H1 (cell line): Measurements from ENCODE around the gene AKT1. TPM values are rescaled to one million over a fixed set of nuclear protein-coding genes. Genes with fewer than 3 reads are reported as not detected.

ENCODE experiments used
- CTCF ChIA-PET: fragments of 300-600 bp; sonication (Branson Sonifier 250); formaldehyde crosslinking; loops from one replicate; lab custom pipeline; 2021; ENCODE audit not compliant: partially characterized antibody; lab: Charles Lee
- POLR2A ChIA-PET: fragments of 300-600 bp; sonication (Branson Sonifier 250); formaldehyde crosslinking; loops from one replicate; lab custom pipeline; 2021; ENCODE audit warnings: inconsistent platforms; ENCODE audit not compliant: partially characterized antibody; lab: Charles Lee
- DNase-seq, 2 experiments: peaks; one replicate each; pipeline versions ENCODE4 v3.0.0 to v3.0.0-alpha.2; 2010 to 2022; ENCODE audit warnings: low spot score in 2 of 2, low read depth in 1 of 2, mixed read lengths in 1 of 2
- FAIRE-seq: peaks from 2 replicates; lab custom pipeline; 2011; peaks lifted over from hg19 to GRCh38; lab: Jason Lieb, UNC
- H2AFZ ChIP-seq: 2 replicates; pipeline ENCODE4 v1.8.1; 2012; ENCODE audit warnings: low read length, inconsistent platforms
- H2AK5ac ChIP-seq: 2 replicates; pipeline ENCODE4 v1.6.1; 2013; ENCODE audit warnings: low read depth, low read length
- H2BK120ac ChIP-seq: replicated peaks from 2 replicates; pipeline ENCODE3; 2013; ENCODE audit warnings: low read depth, low read length, inconsistent platforms
- H2BK12ac ChIP-seq: 2 replicates; pipeline ENCODE4 v1.6.1; 2013; ENCODE audit warnings: low read depth, low read length
- H2BK15ac ChIP-seq: 2 replicates; pipeline ENCODE4 v1.6.1; 2013; ENCODE audit warnings: low read length
- H2BK20ac ChIP-seq: 2 replicates; pipeline ENCODE4 v1.6.1; 2013; ENCODE audit warnings: low read length
- H2BK5ac ChIP-seq: 2 replicates; pipeline ENCODE4 v1.6.1; 2013; ENCODE audit warnings: low read depth, low read length
- H3K14ac ChIP-seq: 2 replicates; pipeline ENCODE4 v1.6.1; 2013; ENCODE audit warnings: inconsistent platforms; ENCODE audit not compliant: insufficient read length
- H3K18ac ChIP-seq: 2 replicates; pipeline ENCODE4 v1.6.1; 2013; ENCODE audit warnings: low read length; ENCODE audit errors: extremely low read depth
- H3K23ac ChIP-seq: 2 replicates; pipeline ENCODE4 v1.6.1; 2013; ENCODE audit warnings: inconsistent platforms; ENCODE audit not compliant: insufficient read length
- H3K23me2 ChIP-seq: 2 replicates; pipeline ENCODE4 v1.6.1; 2013; ENCODE audit warnings: low read depth, low read length
- H3K27ac ChIP-seq: 2 replicates; pipeline ENCODE4 v1.6.1; 2011; ENCODE audit warnings: low read depth, low read length, inconsistent platforms
- H3K27me3 ChIP-seq, 4 experiments: replicated peaks in 1 of 4; 1 replicate in 1 of 4; 2 replicates in 3 of 4; pipeline versions ENCODE4 v1.6.1 to v1.8.1; 2011 to 2013; ENCODE audit warnings: low read length in 3 of 4, mild to moderate bottlenecking in 3 of 4, inconsistent platforms in 2 of 4, mixed read lengths in 2 of 4, moderate library complexity in 1 of 4; ENCODE audit not compliant: control insufficient read depth in 3 of 4, insufficient read depth in 3 of 4; ENCODE audit errors: extremely low read depth in 1 of 4
- H3K36me3 ChIP-seq, 4 experiments: 2 replicates each; pipeline versions ENCODE4 v1.6.1 to v1.8.1; 2011 to 2013; ENCODE audit warnings: mild to moderate bottlenecking in 4 of 4, low read length in 3 of 4, moderate library complexity in 2 of 4, control low read depth in 1 of 4, inconsistent platforms in 1 of 4; ENCODE audit not compliant: insufficient read depth in 4 of 4, control insufficient read depth in 2 of 4
- H3K4ac ChIP-seq: replicated peaks from 2 replicates; pipeline ENCODE3; 2013; ENCODE audit warnings: low read length, low read depth, mixed read lengths, inconsistent platforms; ENCODE audit not compliant: insufficient read length
- H3K4me1 ChIP-seq, 4 experiments: replicated peaks in 1 of 4; 1 replicate in 1 of 4; 2 replicates in 3 of 4; pipeline versions ENCODE4 v1.6.1 to v1.8.1; 2011 to 2013; ENCODE audit warnings: low read length in 3 of 4, inconsistent platforms in 2 of 4, mixed read lengths in 1 of 4; ENCODE audit not compliant: insufficient read depth in 4 of 4, control insufficient read depth in 3 of 4
- H3K4me2 ChIP-seq, 2 experiments: 2 replicates each; pipeline versions ENCODE4 v1.6.1 to v1.8.1; 2011 to 2013; ENCODE audit warnings: low read depth in 2 of 2, low read length in 2 of 2, control low read depth in 1 of 2, inconsistent platforms in 1 of 2, mild to moderate bottlenecking in 1 of 2; ENCODE audit not compliant: insufficient read depth in 1 of 2
- H3K4me3 ChIP-seq, 4 experiments: fragments of 200-600, 300-600 bp in 1 of 4; sonication (generic), shearing (Covaris generic), sonication (Bioruptor Twin) in 1 of 4; 2 replicates each; pipeline versions ENCODE4 v1.5.1 to v1.8.1; 2011 to 2016; ENCODE audit warnings: low read length in 4 of 4, low read depth in 3 of 4, control low read depth in 2 of 4, inconsistent platforms in 2 of 4, mild to moderate bottlenecking in 2 of 4, mixed read lengths in 1 of 4, moderate library complexity in 1 of 4; ENCODE audit not compliant: insufficient read depth in 2 of 4; ENCODE audit errors: extremely low read depth in 1 of 4
- H3K56ac ChIP-seq: replicated peaks from 2 replicates; pipeline ENCODE3; 2013; ENCODE audit warnings: low read depth, mild to moderate bottlenecking, mixed read lengths, low read length, inconsistent platforms; ENCODE audit not compliant: insufficient read length
- H3K79me1 ChIP-seq: 2 replicates; pipeline ENCODE4 v1.6.1; 2013; ENCODE audit warnings: low read depth, low read length, control low read depth
- H3K79me2 ChIP-seq, 2 experiments: 2 replicates each; pipeline versions ENCODE4 v1.6.1 to v1.8.1; 2012 to 2013; ENCODE audit warnings: low read length in 2 of 2, mild to moderate bottlenecking in 2 of 2, inconsistent platforms in 1 of 2; ENCODE audit not compliant: insufficient read depth in 2 of 2, control insufficient read depth in 1 of 2
- H3K9ac ChIP-seq, 4 experiments: replicated peaks in 1 of 4; 1 replicate in 1 of 4; 2 replicates in 3 of 4; pipeline versions ENCODE4 v1.6.1 to v1.8.1; 2011 to 2013; ENCODE audit warnings: low read depth in 3 of 4, low read length in 3 of 4, control low read depth in 2 of 4, mild to moderate bottlenecking in 2 of 4, moderate library complexity in 2 of 4, inconsistent platforms in 1 of 4; ENCODE audit errors: extremely low read depth in 1 of 4
- H3K9me3 ChIP-seq, 2 experiments: 2 replicates each; pipeline versions ENCODE4 v1.6.1 to v1.8.1; 2012 to 2013; ENCODE audit warnings: mild to moderate bottlenecking in 2 of 2, moderate library complexity in 2 of 2, control low read depth in 1 of 2, inconsistent platforms in 1 of 2, low read depth in 1 of 2, low read length in 1 of 2, mixed read lengths in 1 of 2; ENCODE audit not compliant: insufficient read depth in 2 of 2
- H4K20me1 ChIP-seq, 2 experiments: replicated peaks in 1 of 2; 2 replicates each; pipeline versions ENCODE3 to v1.8.1; 2011 to 2013; ENCODE audit warnings: inconsistent platforms in 2 of 2, low read length in 2 of 2, mild to moderate bottlenecking in 1 of 2; ENCODE audit not compliant: insufficient read depth in 2 of 2, control insufficient read depth in 1 of 2
- H4K5ac ChIP-seq: 2 replicates; pipeline ENCODE4 v1.6.1; 2013; ENCODE audit warnings: low read length, low read depth, mixed read lengths, inconsistent platforms; ENCODE audit not compliant: insufficient read length
- H4K8ac ChIP-seq: 2 replicates; pipeline ENCODE4 v1.8.0; 2013; ENCODE audit warnings: mild to moderate bottlenecking, moderate library complexity, low read length, inconsistent platforms; ENCODE audit not compliant: insufficient read depth; ENCODE audit errors: extremely low read depth
- H4K91ac ChIP-seq: replicated peaks from 2 replicates; pipeline ENCODE3; 2013; ENCODE audit warnings: low read length, mixed read lengths, inconsistent platforms; ENCODE audit not compliant: insufficient read length
- CHD2 ChIP-seq: IDR thresholded peaks from 2 replicates; pipeline ENCODE4 v1.6.1; 2012; ENCODE audit warnings: low read length, improper control_type of control experiment
- CREB1 ChIP-seq: IDR thresholded peaks from 2 replicates; pipeline ENCODE4 v1.6.1; 2012; ENCODE audit warnings: inconsistent platforms
- EP300 ChIP-seq, 2 experiments: IDR thresholded peaks; 1 replicate in 1 of 2; 2 replicates in 1 of 2; pipeline ENCODE4 v1.6.1; 2011 to 2012; ENCODE audit warnings: low read depth in 2 of 2, low read length in 2 of 2, mild to moderate bottlenecking in 2 of 2, borderline replicate concordance in 1 of 2, inconsistent platforms in 1 of 2, moderate library complexity in 1 of 2
- GABPA ChIP-seq: IDR thresholded peaks from 2 replicates; pipeline ENCODE4 v1.6.1; 2011; ENCODE audit warnings: mild to moderate bottlenecking, low read length, moderate library complexity, borderline replicate concordance; ENCODE audit not compliant: insufficient read depth
- NANOG ChIP-seq: IDR thresholded peaks from 2 replicates; pipeline ENCODE4 v1.6.1; 2011; ENCODE audit warnings: low read length, low read depth, mild to moderate bottlenecking, inconsistent platforms; ENCODE audit not compliant: insufficient read depth, poor library complexity, severe bottlenecking
- POLR2A ChIP-seq, 2 experiments: IDR thresholded peaks; 1 replicate in 1 of 2; 2 replicates in 1 of 2; pipeline ENCODE4 v1.6.1; 2011; ENCODE audit warnings: low read depth in 2 of 2, low read length in 2 of 2, mild to moderate bottlenecking in 2 of 2; ENCODE audit errors: control extremely low read depth in 1 of 2
- RFX5 ChIP-seq: IDR thresholded peaks from 2 replicates; pipeline ENCODE4 v1.6.1; 2011; ENCODE audit warnings: low read depth, low read length, improper control_type of control experiment, borderline replicate concordance
- RNF2 ChIP-seq: fragments of 200-900, 300-1000 bp; sonication (generic); IDR thresholded peaks from 2 replicates; pipeline ENCODE4 v1.7.1; 2016; ENCODE audit warnings: borderline replicate concordance, low read depth, mild to moderate bottlenecking, antibody characterized with exemption, low read length; ENCODE audit not compliant: poor library complexity, severe bottlenecking; ENCODE audit errors: missing control alignments
- SP1 ChIP-seq: IDR thresholded peaks from 2 replicates; pipeline ENCODE4 v1.6.1; 2011; ENCODE audit warnings: low read depth, low read length
- SUZ12 ChIP-seq: fragments of 200-600 bp; sonication (generic); IDR thresholded peaks from 2 replicates; pipeline ENCODE4 v1.6.1; 2012; ENCODE audit warnings: mild to moderate bottlenecking, inconsistent platforms, low read length, moderate library complexity, mixed read lengths
- TEAD4 ChIP-seq: IDR thresholded peaks from 2 replicates; pipeline ENCODE4 v1.6.1; 2012; ENCODE audit warnings: low read depth, low read length, inconsistent platforms, mixed read lengths
- YY1 ChIP-seq: IDR thresholded peaks from 2 replicates; pipeline ENCODE4 v1.6.1; 2011; ENCODE audit warnings: low read depth, mild to moderate bottlenecking, low read length
- WGBS, 2 experiments: shearing (Covaris generic) in 1 of 2; methylation state at CpG; one replicate each; pipeline versions ENCODE4 v1.1.6 to v1.1.7; 2013 to 2015; ENCODE audit warnings: low lambda C conversion rate in 2 of 2, mixed read lengths in 2 of 2, inconsistent platforms in 1 of 2, low coverage in 1 of 2, missing lambda C conversion rate in 1 of 2; ENCODE audit not compliant: insufficient replicate concordance in 2 of 2, insufficient coverage in 1 of 2, insufficient read length in 1 of 2; ENCODE audit errors: extremely low coverage in 1 of 2, missing lambda C conversion rate in 1 of 2; 5-methylcytosine and 5-hydroxymethylcytosine counted together
- polyA plus RNA-seq, 7 experiments: library from polyadenylated mRNA; depleted of rRNA in 3 of 7; stranded (reverse) in 5 of 7; unstranded in 2 of 7; fragments of >200 nt in 5 of 7; fragments of 200-250 nt in 2 of 7; gene quantifications; 1 replicate in 5 of 7; 2 replicates in 1 of 7; 4 replicates in 1 of 7; pipeline versions ENCODE4 v1.2.1 to v1.2.3, GENCODE V29; 2011 to 2013; ENCODE audit warnings: missing spikeins in 2 of 7, mixed read lengths in 2 of 7
- total RNA-seq: library from RNA; stranded (reverse); fragmentation: NEBNext Ultra II Directional; extraction: Animal tissue kit (Norgen Biotek cat#: 25700); gene quantifications from 2 replicates; pipeline ENCODE4 v1.2.1, GENCODE V29; 2021

Gene AKT1
- total and polyA plus RNA-seq, 2 of the 8 experiments (the other 6 are each of a cell fraction or from before 2014, with no cell fraction given): 68.1 to 71.5 TPM

DNA sequence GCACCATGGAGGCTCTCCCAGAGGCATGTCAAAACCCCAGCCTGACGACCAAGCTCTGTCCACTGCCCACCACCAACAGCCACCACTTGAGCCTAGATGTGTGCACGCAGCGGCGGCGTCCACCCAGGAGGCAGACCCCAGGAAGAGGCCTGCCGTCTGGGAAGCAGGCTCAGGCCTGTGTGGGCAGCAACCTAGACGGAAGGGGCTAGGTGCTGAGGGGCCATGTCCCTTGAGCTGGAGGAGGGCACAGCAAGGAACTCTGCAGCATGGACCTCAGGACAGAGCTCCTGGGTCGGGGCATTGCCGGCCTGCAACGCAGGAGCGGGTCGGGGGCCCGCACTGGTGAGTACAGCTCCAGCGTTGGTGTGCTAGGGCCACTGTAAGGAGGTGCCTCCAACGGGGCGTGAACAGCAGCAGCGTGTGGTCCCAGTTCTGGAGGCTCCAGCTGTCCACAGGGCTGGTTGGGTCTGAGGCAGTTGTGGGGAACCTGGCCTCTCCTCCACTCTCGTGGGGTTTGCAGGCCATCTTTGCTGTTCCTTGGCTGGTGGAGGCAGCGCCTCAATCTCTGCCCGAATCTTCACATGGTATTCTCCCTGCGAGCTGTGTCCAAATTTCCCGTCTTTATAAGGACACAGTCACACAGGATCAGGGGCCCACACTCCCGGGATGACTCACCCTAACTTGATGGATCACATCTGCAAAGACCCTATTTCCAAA lies 25.8 kb upstream of the AKT1 start:
- Histone ChIP-seq H3K56ac (no peak overlapping the region), H2BK5ac (peak overlapping the region; percentile 44; the same call in 1 of the 2 replicates), H4K20me1 (peaks cover 0 to 10% of the 10 kb centered on the region in 2 experiments), H2AFZ (no peak overlapping the region), H3K79me2 (no peaks in the 10 kb centered on the region), H4K5ac (no peak overlapping the region), H3K27ac (no peak overlapping the region), H3K18ac (no peak overlapping the region), H3K4ac (no peak overlapping the region), H2BK120ac (no peak overlapping the region), H3K23me2 (peaks cover 16% of the 10 kb centered on the region; the same call in 1 of the 2 replicates), H3K23ac (no peak overlapping the region), H3K27me3 (peaks cover 0 to 23% (median 13%) of the 10 kb centered on the region in 4 experiments; a peak in 6 of 7 replicates), H3K4me3 (no peak overlapping the region), H3K14ac (no peak overlapping the region), H2BK12ac (peak overlapping the region; percentile 80; the same call in 1 of the 2 replicates), H2AK5ac (peak overlapping the region; percentile 53; the same call in 1 of the 2 replicates), H3K4me1 (peaks cover 0 to 5% (median under 1%) of the 10 kb centered on the region in 4 experiments; a peak in 3 of 7 replicates), H4K91ac (no peak overlapping the region), H3K9ac (no peak overlapping the region), H2BK15ac (no peak overlapping the region), H2BK20ac (no peak overlapping the region), H3K36me3 (peaks cover 0 to 4% (median 0%) of the 10 kb centered on the region in 4 experiments; a peak in 1 of 8 replicates), H3K4me2 (no peak overlapping the region), H4K8ac (no peak overlapping the region), H3K79me1 (no peaks in the 10 kb centered on the region), H3K9me3 (no peaks in the 10 kb centered on the region)
- DNase-seq (no peak), FAIRE-seq (no peak)
- POLR2A ChIA-PET: interaction anchor here (0.6 to 1.7 kb wide), 6 partner anchors 22 to 62 kb away, joined by 3 to 5 read pairs (median 3); no protein-coding TSS in a partner anchor
- 93% methylated on average over 23 of the region's 23 CpGs; no CpG with 5 or more reads in 1 of the 2 experiments for WGBS, 2 experiments
- CTCF ChIA-PET: interaction anchor here (0.6 to 3.5 kb wide), 26 partner anchors 9 to 653 kb away, joined by 3 to 37 read pairs (median 5); partner anchors contain the start of genes ADSS1 and ZBTB42
- TF ChIP-seq CREB1: no peak
- no peak for TF ChIP-seq TEAD4
- no peak for TF ChIP-seq SP1
- no peak for TF ChIP-seq GABPA
- no peak for TF ChIP-seq NANOG
- TF ChIP-seq YY1: no peak
- no peak for TF ChIP-seq RFX5
- TF ChIP-seq EP300 (IDR thresholded peaks at IDR 0.05; ENCODE audit: borderline replicate concordance in 1 of 2, low read depth in 2 of 2, low read length in 2 of 2): no peak
- no peak for TF ChIP-seq POLR2A (IDR thresholded peaks at IDR 0.05; ENCODE audit: control extremely low read depth in 1 of 2, low read depth in 2 of 2, low read length in 2 of 2)
- no peak for TF ChIP-seq RNF2
- TF ChIP-seq SUZ12: no peak
- no peak for TF ChIP-seq CHD2
